Measurements from ENCODE around the gene COX8C. TPM values are rescaled to one million over a fixed set of nuclear protein-coding genes. Genes with fewer than 3 reads are reported as not detected.

The COX8C gene
- total and polyA plus RNA-seq, 2 of the 8 experiments (the other 6 are each of a cell fraction or from before 2014, with no cell fraction given): not detected

DNA sequence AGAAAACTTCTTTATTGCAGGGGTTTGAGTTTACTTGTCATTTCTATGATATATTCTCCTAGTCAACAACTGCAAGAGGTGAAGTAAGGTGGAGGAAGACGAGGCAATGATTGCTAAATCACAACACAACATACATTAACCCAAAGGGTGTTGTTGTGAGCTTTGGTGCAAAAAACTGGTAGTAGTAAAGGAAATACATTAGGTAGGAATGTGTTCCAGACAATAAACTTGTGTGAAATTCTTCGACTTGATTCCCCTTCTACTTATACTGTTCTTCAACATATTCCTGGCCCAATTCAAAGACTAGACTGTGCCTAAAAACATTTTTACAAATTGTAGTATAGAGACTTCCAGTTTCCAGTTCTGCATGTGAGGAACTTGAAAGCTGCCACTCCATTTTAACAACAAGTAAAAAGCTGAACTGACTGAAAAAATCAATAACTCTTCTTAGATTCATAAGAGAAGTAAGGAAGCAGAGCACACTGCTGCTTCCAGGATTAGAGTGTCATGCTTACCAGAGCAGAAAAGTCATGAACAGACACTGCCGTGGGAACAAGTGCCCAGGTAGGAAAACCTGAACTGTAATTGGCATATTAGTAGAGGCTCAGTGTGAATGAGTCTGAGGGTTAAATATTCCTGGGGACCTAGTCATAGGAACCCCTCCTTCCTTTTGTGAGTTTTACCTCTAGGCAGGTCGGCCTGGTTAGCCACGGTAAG lies 22.2 kb downstream of the COX8C start:
- H2AK5ac ChIP-seq (ENCODE audit: low read depth, low read length): no peak overlapping the region
- no peak overlapping the region for H3K4me3 ChIP-seq (ENCODE audit: extremely low read depth in 1 of 4, insufficient read depth in 2 of 4, low read depth in 3 of 4, low read length in 4 of 4)
- H2BK20ac ChIP-seq (ENCODE audit: low read length): no peak overlapping the region
- no peak overlapping the region for H2BK5ac ChIP-seq (ENCODE audit: low read depth, low read length)
- H4K91ac ChIP-seq (replicated peaks; ENCODE audit: insufficient read length, low read length): no peak overlapping the region
- H3K36me3 ChIP-seq (ENCODE audit: control insufficient read depth in 2 of 4, insufficient read depth in 4 of 4, low read length in 3 of 4): no peaks in the 10 kb centered on the region
- no peaks in the 10 kb centered on the region for H3K23me2 ChIP-seq (ENCODE audit: low read depth, low read length)
- no peak overlapping the region for H3K18ac ChIP-seq (ENCODE audit: extremely low read depth, low read length)
- H3K4me1 ChIP-seq (replicated peaks in 1 of 4; ENCODE audit: control insufficient read depth in 3 of 4, insufficient read depth in 4 of 4, low read length in 3 of 4): no peaks in the 10 kb centered on the region
- H3K27me3 ChIP-seq (replicated peaks in 1 of 4; ENCODE audit: control insufficient read depth in 3 of 4, extremely low read depth in 1 of 4, insufficient read depth in 3 of 4, low read length in 3 of 4): no peaks in the 10 kb centered on the region
- ChIA-PET CTCF (ENCODE audit: partially characterized antibody) (no interaction called here), POLR2A (ENCODE audit: partially characterized antibody) (interaction anchor here (0.6 kb wide), 1 partner anchor 29 kb away, joined by 3 read pairs; no protein-coding TSS in a partner anchor)
- H4K5ac ChIP-seq (ENCODE audit: insufficient read length, low read depth, low read length): no peak overlapping the region
- no peak overlapping the region for H3K4me2 ChIP-seq (ENCODE audit: insufficient read depth in 1 of 2, low read depth in 2 of 2, low read length in 2 of 2)
- H3K9me3 ChIP-seq (ENCODE audit: insufficient read depth in 2 of 2, low read depth in 1 of 2, low read length in 1 of 2): no peaks in the 10 kb centered on the region
- H2AFZ ChIP-seq (ENCODE audit: low read length): peak overlapping the region; percentile 61; the same call in 1 of the 2 replicates
- no peak overlapping the region for H3K56ac ChIP-seq (replicated peaks; ENCODE audit: insufficient read length, low read depth, low read length)
- no peak overlapping the region for H2BK15ac ChIP-seq (ENCODE audit: low read length)
- H2BK12ac ChIP-seq (ENCODE audit: low read depth, low read length): no peak overlapping the region
- no peaks in the 10 kb centered on the region for H3K79me2 ChIP-seq (ENCODE audit: control insufficient read depth in 1 of 2, insufficient read depth in 2 of 2, low read length in 2 of 2)
- H3K4ac ChIP-seq (replicated peaks; ENCODE audit: insufficient read length, low read depth, low read length): no peak overlapping the region
- H3K9ac ChIP-seq (replicated peaks in 1 of 4; ENCODE audit: extremely low read depth in 1 of 4, low read depth in 3 of 4, low read length in 3 of 4): no peak overlapping the region
- no peak overlapping the region for H3K23ac ChIP-seq (ENCODE audit: insufficient read length)
- no peak overlapping the region for H3K14ac ChIP-seq (ENCODE audit: insufficient read length)
- FAIRE-seq: no peak
- no peaks in the 10 kb centered on the region for H3K79me1 ChIP-seq (ENCODE audit: low read depth, low read length)
- no peak overlapping the region for H2BK120ac ChIP-seq (replicated peaks; ENCODE audit: low read depth, low read length)
- DNase-seq (ENCODE audit: low read depth in 1 of 2, low spot score in 2 of 2): no peak
- no peak overlapping the region for H3K27ac ChIP-seq (ENCODE audit: low read depth, low read length)
- TF ChIP-seq RAD21 (IDR thresholded peaks at IDR 0.05 in 1 of 2, conservative IDR thresholded peaks at IDR 0.05 in 1 of 2; ENCODE audit: low read depth in 2 of 2, low read length in 2 of 2) (no peak), CBX8 (IDR thresholded peaks at IDR 0.05; ENCODE audit: borderline replicate concordance, low read depth, low read length) (no peak), FOSL1 (IDR thresholded peaks at IDR 0.05; ENCODE audit: insufficient read depth, low read depth, low read length) (no peak)
- H4K20me1 ChIP-seq (replicated peaks in 1 of 2; ENCODE audit: control insufficient read depth in 1 of 2, insufficient read depth in 2 of 2, low read length in 2 of 2): no peaks in the 10 kb centered on the region
- H4K8ac ChIP-seq (ENCODE audit: extremely low read depth, insufficient read depth, low read length): no peak overlapping the region
- WGBS, 2 experiments (ENCODE audit: extremely low coverage in 1 of 2, insufficient coverage in 1 of 2, insufficient read length in 1 of 2, insufficient replicate concordance in 2 of 2, low coverage in 1 of 2, low lambda C conversion rate in 2 of 2, missing lambda C conversion rate in 1 of 2): 84% methylated on average over 5 of the region's 5 CpGs; no CpG with 5 or more reads in 1 of the 2 experiments

Data from H1 (cell line).